K562 (cell line): ENCODE data around the gene ZNF121. TPM values are rescaled to one million over a fixed set of nuclear protein-coding genes. Genes with fewer than 3 reads are reported as not detected.

Experiments
- GATA2 ChIP-seq: sonication (generic); formaldehyde crosslinking; IDR thresholded peaks from 2 replicates; pipeline ENCODE4 v1.4.0; 2020; ENCODE audit warnings: mild to moderate bottlenecking, missing genetic modification reagents
- HDAC1 ChIP-seq, 2 experiments: fragments of 450-650 bp; IDR thresholded peaks; 2 replicates each; pipeline ENCODE4 v1.6.1; 2016 to 2017; ENCODE audit warnings: inconsistent platforms in 1 of 2, mild to moderate bottlenecking in 1 of 2, moderate library complexity in 1 of 2
- SP1 ChIP-seq: sonication (generic); formaldehyde crosslinking; IDR thresholded peaks from 2 replicates; pipeline ENCODE4 v1.8.1; 2022; ENCODE audit warnings: mild to moderate bottlenecking, missing genetic modification reagents
- polyA plus RNA-seq, 8 experiments: library from polyadenylated mRNA; depleted of rRNA in 4 of 8; stranded (reverse) in 5 of 8; unstranded in 3 of 8; fragments of >200 nt; fragmentation: Nextera tagmentation in 2 of 8; fragmentation: Illumina TruSeq in 1 of 8; extraction: Ambion mirVana in 2 of 8; extraction: Trizol in 1 of 8; gene quantifications; 2 replicates each; pipeline versions ENCODE4 v1.2.1 to v1.2.3, GENCODE V29; 2011 to 2014; ENCODE audit warnings: inconsistent platforms in 1 of 8, missing spikeins in 1 of 8
- total RNA-seq, 7 experiments: library from RNA; depleted of rRNA in 6 of 7; stranded (reverse); fragments of >200 nt in 6 of 7; fragmentation: Illumina TruSeq in 2 of 7; extraction: Trizol in 2 of 7; gene quantifications; 2 replicates each; pipeline versions ENCODE4 v1.2.1 to v1.2.3, GENCODE V29; 2011 to 2021; ENCODE audit warnings: low replicate concordance in 1 of 7
- TF ChIP-seq, protein P1 (sequence below): IDR thresholded peaks from 3 replicates; pipeline ENCODE4 v1.6.1; 2011; ENCODE audit warnings: borderline replicate concordance, mild to moderate bottlenecking, moderate library complexity; ENCODE audit not compliant: insufficient read length; ENCODE audit errors: extremely low read depth
- TF ChIP-seq, protein P2 (sequence below), 3 experiments: IDR thresholded peaks in 2 of 3; conservative IDR thresholded peaks in 1 of 3; 2 replicates each; pipeline ENCODE4 v1.5.1; 2011 to 2012; ENCODE audit warnings: low read length in 3 of 3, mild to moderate bottlenecking in 3 of 3, control low read depth in 2 of 3, improper control_type of control experiment in 1 of 3, inconsistent platforms in 1 of 3, low read depth in 1 of 3, mixed read lengths in 1 of 3, moderate library complexity in 1 of 3; ENCODE audit not compliant: insufficient read depth in 2 of 3
- TF ChIP-seq, protein P3 (sequence below): fragments of 250-450 bp; sonication (Bioruptor Pico); IDR thresholded peaks from 2 replicates; pipeline ENCODE4 v1.5.0; 2022; ENCODE audit warnings: mild to moderate bottlenecking

The ZNF121 gene
- total and polyA plus RNA-seq, 9 of the 15 experiments (the other 6 are each of a cell fraction or from before 2014, with no cell fraction given): 14.6 to 115 (median 33.4) TPM

DNA sequence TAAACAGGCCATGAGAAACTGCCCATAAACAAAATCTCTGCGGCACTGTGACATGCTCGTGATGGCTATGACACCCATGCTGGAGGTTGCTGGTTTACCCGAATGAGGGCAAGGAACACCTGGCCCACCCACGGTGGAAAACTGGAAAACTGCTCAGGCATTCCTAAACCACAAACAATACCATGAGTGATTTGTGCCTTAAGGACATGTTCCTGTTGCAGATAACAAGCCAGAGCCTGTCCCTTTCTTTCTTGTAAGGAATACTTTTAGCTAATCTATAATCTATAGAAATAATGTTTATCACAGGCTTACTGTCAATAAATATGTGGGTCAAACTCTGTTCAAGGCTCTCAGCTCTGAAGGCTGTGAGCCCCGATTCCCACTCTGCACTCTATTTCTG is 24.6 kb upstream of the ZNF121 start (continued):
- TF ChIP-seq, protein P1, sequence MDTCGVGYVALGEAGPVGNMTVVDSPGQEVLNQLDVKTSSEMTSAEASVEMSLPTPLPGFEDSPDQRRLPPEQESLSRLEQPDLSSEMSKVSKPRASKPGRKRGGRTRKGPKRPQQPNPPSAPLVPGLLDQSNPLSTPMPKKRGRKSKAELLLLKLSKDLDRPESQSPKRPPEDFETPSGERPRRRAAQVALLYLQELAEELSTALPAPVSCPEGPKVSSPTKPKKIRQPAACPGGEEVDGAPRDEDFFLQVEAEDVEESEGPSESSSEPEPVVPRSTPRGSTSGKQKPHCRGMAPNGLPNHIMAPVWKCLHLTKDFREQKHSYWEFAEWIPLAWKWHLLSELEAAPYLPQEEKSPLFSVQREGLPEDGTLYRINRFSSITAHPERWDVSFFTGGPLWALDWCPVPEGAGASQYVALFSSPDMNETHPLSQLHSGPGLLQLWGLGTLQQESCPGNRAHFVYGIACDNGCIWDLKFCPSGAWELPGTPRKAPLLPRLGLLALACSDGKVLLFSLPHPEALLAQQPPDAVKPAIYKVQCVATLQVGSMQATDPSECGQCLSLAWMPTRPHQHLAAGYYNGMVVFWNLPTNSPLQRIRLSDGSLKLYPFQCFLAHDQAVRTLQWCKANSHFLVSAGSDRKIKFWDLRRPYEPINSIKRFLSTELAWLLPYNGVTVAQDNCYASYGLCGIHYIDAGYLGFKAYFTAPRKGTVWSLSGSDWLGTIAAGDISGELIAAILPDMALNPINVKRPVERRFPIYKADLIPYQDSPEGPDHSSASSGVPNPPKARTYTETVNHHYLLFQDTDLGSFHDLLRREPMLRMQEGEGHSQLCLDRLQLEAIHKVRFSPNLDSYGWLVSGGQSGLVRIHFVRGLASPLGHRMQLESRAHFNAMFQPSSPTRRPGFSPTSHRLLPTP: no peak
- TF ChIP-seq, protein P2, sequence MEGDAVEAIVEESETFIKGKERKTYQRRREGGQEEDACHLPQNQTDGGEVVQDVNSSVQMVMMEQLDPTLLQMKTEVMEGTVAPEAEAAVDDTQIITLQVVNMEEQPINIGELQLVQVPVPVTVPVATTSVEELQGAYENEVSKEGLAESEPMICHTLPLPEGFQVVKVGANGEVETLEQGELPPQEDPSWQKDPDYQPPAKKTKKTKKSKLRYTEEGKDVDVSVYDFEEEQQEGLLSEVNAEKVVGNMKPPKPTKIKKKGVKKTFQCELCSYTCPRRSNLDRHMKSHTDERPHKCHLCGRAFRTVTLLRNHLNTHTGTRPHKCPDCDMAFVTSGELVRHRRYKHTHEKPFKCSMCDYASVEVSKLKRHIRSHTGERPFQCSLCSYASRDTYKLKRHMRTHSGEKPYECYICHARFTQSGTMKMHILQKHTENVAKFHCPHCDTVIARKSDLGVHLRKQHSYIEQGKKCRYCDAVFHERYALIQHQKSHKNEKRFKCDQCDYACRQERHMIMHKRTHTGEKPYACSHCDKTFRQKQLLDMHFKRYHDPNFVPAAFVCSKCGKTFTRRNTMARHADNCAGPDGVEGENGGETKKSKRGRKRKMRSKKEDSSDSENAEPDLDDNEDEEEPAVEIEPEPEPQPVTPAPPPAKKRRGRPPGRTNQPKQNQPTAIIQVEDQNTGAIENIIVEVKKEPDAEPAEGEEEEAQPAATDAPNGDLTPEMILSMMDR (IDR thresholded peaks at IDR 0.05 in 2 of 3, conservative IDR thresholded peaks at IDR 0.05 in 1 of 3; ENCODE audit: insufficient read depth in 2 of 3, low read depth in 1 of 3, low read length in 3 of 3): no peak
- TF ChIP-seq HDAC1 (IDR thresholded peaks at IDR 0.05): no peak
- TF ChIP-seq, protein P3, sequence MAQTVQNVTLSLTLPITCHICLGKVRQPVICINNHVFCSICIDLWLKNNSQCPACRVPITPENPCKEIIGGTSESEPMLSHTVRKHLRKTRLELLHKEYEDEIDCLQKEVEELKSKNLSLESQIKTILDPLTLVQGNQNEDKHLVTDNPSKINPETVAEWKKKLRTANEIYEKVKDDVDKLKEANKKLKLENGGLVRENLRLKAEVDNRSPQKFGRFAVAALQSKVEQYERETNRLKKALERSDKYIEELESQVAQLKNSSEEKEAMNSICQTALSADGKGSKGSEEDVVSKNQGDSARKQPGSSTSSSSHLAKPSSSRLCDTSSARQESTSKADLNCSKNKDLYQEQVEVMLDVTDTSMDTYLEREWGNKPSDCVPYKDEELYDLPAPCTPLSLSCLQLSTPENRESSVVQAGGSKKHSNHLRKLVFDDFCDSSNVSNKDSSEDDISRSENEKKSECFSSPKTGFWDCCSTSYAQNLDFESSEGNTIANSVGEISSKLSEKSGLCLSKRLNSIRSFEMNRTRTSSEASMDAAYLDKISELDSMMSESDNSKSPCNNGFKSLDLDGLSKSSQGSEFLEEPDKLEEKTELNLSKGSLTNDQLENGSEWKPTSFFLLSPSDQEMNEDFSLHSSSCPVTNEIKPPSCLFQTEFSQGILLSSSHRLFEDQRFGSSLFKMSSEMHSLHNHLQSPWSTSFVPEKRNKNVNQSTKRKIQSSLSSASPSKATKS: no peak
- TF ChIP-seq SP1 (CRISPR knock-in tag): no peak
- TF ChIP-seq GATA2 (CRISPR knock-in tag): no peak
- TF ChIP-seq, all 486 proteins: peak for 0
